WTC11 (cell line): ENCODE results near the gene BLM. TPM values are rescaled to one million over a fixed set of nuclear protein-coding genes. Genes with fewer than 3 reads are reported as not detected.
A peak's percentile ranks its signal among the peaks of the same experiment; 100 is the strongest.

Experiments used
- ATAC-seq: fragments of 200-7000 bp; cut with Tn5 transposase; 2 replicates; pipeline ENCODE4 v1.10.0; 2021; ENCODE audit warnings: mild to moderate bottlenecking, moderate library complexity
- CTCF ChIA-PET: fragments of 300-600 bp; sonication (Branson Sonifier 250); formaldehyde crosslinking; loops from one replicate; lab custom pipeline; 2021; ENCODE audit warnings: antibody characterized with exemption; lab: Charles Lee
- POLR2A ChIA-PET: fragments of 350-600 bp; sonication (Branson Sonifier 250); formaldehyde crosslinking; loops from one replicate; lab custom pipeline; 2021; ENCODE audit warnings: antibody characterized with exemption; lab: Charles Lee
- DNase-seq: peaks from one replicate; pipeline ENCODE4 v3.0.0; 2021; ENCODE audit warnings: low spot score
- H3K27ac Mint-ChIP-seq: 2 replicates; pipeline ENCODE4 v1.8.0; 2021; ENCODE audit warnings: mixed read lengths
- H3K27me3 Mint-ChIP-seq: 2 replicates; pipeline ENCODE4 v1.8.0; 2021; ENCODE audit warnings: low read depth, mild to moderate bottlenecking, moderate library complexity, mixed read lengths
- H3K36me3 Mint-ChIP-seq: 2 replicates; pipeline ENCODE4 v1.8.0; 2021; ENCODE audit warnings: mixed read lengths
- H3K4me1 Mint-ChIP-seq: 2 replicates; pipeline ENCODE4 v1.8.0; 2022; ENCODE audit warnings: mixed read lengths
- H3K4me3 Mint-ChIP-seq: 2 replicates; pipeline ENCODE4 v1.8.0; 2021; ENCODE audit warnings: mild to moderate bottlenecking, moderate library complexity, mixed read lengths
- H3K9me3 Mint-ChIP-seq: 2 replicates; pipeline ENCODE4 v1.8.0; 2021; ENCODE audit warnings: mixed read lengths
- ETV6 ChIP-seq: sonication (generic); formaldehyde crosslinking; IDR thresholded peaks from 2 replicates; pipeline ENCODE4 v1.8.1; 2022; ENCODE audit warnings: mild to moderate bottlenecking, missing genetic modification reagents
- FOXK1 ChIP-seq: sonication (generic); formaldehyde crosslinking; IDR thresholded peaks from 2 replicates; pipeline ENCODE4 v1.8.0; 2022; ENCODE audit warnings: mild to moderate bottlenecking, moderate library complexity, missing genetic modification reagents
- FOXP1 ChIP-seq: sonication (generic); formaldehyde crosslinking; IDR thresholded peaks from 2 replicates; pipeline ENCODE4 v1.8.0; 2022; ENCODE audit warnings: missing genetic modification reagents, mild to moderate bottlenecking, moderate library complexity, borderline replicate concordance
- GRHL2 ChIP-seq: fragments of 250-450 bp; sonication (Bioruptor Pico); IDR thresholded peaks from 2 replicates; pipeline ENCODE4 v1.8.0; 2022; ENCODE audit warnings: mild to moderate bottlenecking, moderate library complexity; ENCODE audit not compliant: insufficient replicate concordance, severe bottlenecking
- HMGA2 ChIP-seq: fragments of 250-450 bp; sonication (Bioruptor Pico); IDR thresholded peaks from 2 replicates; pipeline ENCODE4 v1.4.0; 2021; ENCODE audit warnings: mild to moderate bottlenecking, moderate library complexity
- NR1H2 ChIP-seq: sonication (generic); formaldehyde crosslinking; IDR thresholded peaks from 2 replicates; pipeline ENCODE4 v1.9.0; 2021; ENCODE audit warnings: mild to moderate bottlenecking, moderate library complexity, missing genetic modification reagents
- NR3C1 ChIP-seq: sonication (generic); formaldehyde crosslinking; conservative IDR thresholded peaks from 2 replicates; pipeline ENCODE4 v1.8.1; 2023; ENCODE audit warnings: low read depth, mild to moderate bottlenecking, missing genetic modification reagents
- TCF7 ChIP-seq: sonication (generic); formaldehyde crosslinking; IDR thresholded peaks from 2 replicates; pipeline ENCODE4 v1.8.0; 2022; ENCODE audit warnings: mild to moderate bottlenecking, low read depth, missing genetic modification reagents, moderate library complexity
- TEAD4 ChIP-seq: sonication (generic); formaldehyde crosslinking; IDR thresholded peaks from 2 replicates; pipeline ENCODE4 v1.8.0; 2022; ENCODE audit warnings: mild to moderate bottlenecking, missing genetic modification reagents
- TP53 ChIP-seq: sonication (generic); formaldehyde crosslinking; IDR thresholded peaks from 2 replicates; pipeline ENCODE4 v1.8.1; 2023; ENCODE audit warnings: mild to moderate bottlenecking, missing genetic modification reagents
- ZNF232 ChIP-seq: sonication (generic); formaldehyde crosslinking; IDR thresholded peaks from 2 replicates; pipeline ENCODE4 v1.8.0; 2022; ENCODE audit warnings: mild to moderate bottlenecking, missing genetic modification reagents
- ZNF423 ChIP-seq: fragments of 250-450 bp; sonication (Bioruptor Pico); IDR thresholded peaks from 2 replicates; pipeline ENCODE4 v2.1.2; 2022; ENCODE audit warnings: mild to moderate bottlenecking, moderate library complexity
- total RNA-seq: library from RNA; stranded (reverse); gene quantifications from 3 replicates; pipeline ENCODE4 v1.2.3, GENCODE V29; 2021
- TF ChIP-seq, protein P1 (sequence below): fragments of 250-450 bp; sonication (Bioruptor Pico); IDR thresholded peaks from 2 replicates; pipeline ENCODE4 v1.9.0; 2021; ENCODE audit warnings: moderate library complexity, mild to moderate bottlenecking, inconsistent platforms, borderline replicate concordance
- TF ChIP-seq, protein P2 (sequence below): sonication (generic); formaldehyde crosslinking; IDR thresholded peaks from 2 replicates; pipeline ENCODE4 v1.8.0; 2022; ENCODE audit warnings: mild to moderate bottlenecking, missing genetic modification reagents
- TF ChIP-seq, protein P3 (sequence below): sonication (generic); formaldehyde crosslinking; IDR thresholded peaks from 2 replicates; pipeline ENCODE4 v1.8.1; 2022; ENCODE audit warnings: mild to moderate bottlenecking, missing genetic modification reagents, moderate library complexity, borderline replicate concordance
- TF ChIP-seq, protein P4 (sequence below): sonication (generic); formaldehyde crosslinking; IDR thresholded peaks from 2 replicates; pipeline ENCODE4 v1.8.1; 2022; ENCODE audit warnings: missing genetic modification reagents, borderline replicate concordance
- TF ChIP-seq, protein P5 (sequence below): sonication (generic); formaldehyde crosslinking; IDR thresholded peaks from 2 replicates; pipeline ENCODE4 v1.8.0; 2022; ENCODE audit warnings: mild to moderate bottlenecking, missing genetic modification reagents
- TF ChIP-seq, protein P6 (sequence below): fragments of 250-450 bp; sonication (Bioruptor Pico); IDR thresholded peaks from 2 replicates; pipeline ENCODE4 v1.9.0; 2021; ENCODE audit warnings: mild to moderate bottlenecking
- TF ChIP-seq, protein P7 (sequence below): sonication (generic); formaldehyde crosslinking; IDR thresholded peaks from 2 replicates; pipeline ENCODE4 v1.8.0; 2022; ENCODE audit warnings: mild to moderate bottlenecking, missing genetic modification reagents

The BLM gene
- total RNA-seq, 1 experiment from 2014 or later = 40.5 TPM

DNA sequence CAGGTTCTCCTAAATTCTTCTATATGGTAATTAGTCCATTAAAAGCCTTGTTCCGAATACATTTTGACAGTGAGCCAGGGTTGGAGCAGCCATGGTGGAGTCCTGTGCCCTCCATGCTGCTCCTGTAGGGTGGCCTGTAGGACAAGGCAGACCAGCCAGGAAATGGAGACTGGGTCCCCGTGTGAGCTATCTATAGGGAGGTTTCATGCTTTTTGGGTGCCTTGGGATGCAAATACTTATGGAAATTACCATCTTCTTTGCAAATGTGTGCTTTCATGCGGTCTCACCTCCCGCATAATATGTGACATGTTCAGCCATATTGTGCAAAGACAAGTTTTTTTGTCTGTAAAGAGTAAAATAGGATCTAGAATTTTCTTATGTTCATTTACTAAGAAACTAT, 93.2 kb downstream of the BLM start:
- H3K4me1 Mint-ChIP-seq = peaks cover 21% of the 10 kb centered on the region
- no peaks in the 10 kb centered on the region for H3K27me3 Mint-ChIP-seq
- H3K4me3 Mint-ChIP-seq = no peak overlapping the region
- ChIA-PET CTCF (interaction anchor here (1.0 kb wide), 1 partner anchor 76 kb away, joined by 4 read pairs; no protein-coding TSS in a partner anchor), POLR2A (no interaction called here)
- peaks cover 56% of the 10 kb centered on the region for H3K36me3 Mint-ChIP-seq
- no peak overlapping the region for H3K27ac Mint-ChIP-seq
- ATAC-seq (no peak), DNase-seq (no peak)
- H3K9me3 Mint-ChIP-seq = no peaks in the 10 kb centered on the region
- TF ChIP-seq TP53 (CRISPR knock-in tag) = no peak
- TF ChIP-seq TCF7 (CRISPR knock-in tag) = no peak
- TF ChIP-seq HMGA2 (CRISPR knock-in tag) = no peak
- TF ChIP-seq, protein P1, sequence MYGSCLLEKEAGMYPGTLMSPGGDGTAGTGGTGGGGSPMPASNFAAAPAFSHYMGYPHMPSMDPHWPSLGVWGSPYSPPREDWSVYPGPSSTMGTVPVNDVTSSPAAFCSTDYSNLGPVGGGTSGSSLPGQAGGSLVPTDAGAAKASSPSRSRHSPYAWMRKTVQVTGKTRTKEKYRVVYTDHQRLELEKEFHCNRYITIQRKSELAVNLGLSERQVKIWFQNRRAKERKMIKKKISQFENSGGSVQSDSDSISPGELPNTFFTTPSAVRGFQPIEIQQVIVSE = no peak
- TF ChIP-seq, protein P2, sequence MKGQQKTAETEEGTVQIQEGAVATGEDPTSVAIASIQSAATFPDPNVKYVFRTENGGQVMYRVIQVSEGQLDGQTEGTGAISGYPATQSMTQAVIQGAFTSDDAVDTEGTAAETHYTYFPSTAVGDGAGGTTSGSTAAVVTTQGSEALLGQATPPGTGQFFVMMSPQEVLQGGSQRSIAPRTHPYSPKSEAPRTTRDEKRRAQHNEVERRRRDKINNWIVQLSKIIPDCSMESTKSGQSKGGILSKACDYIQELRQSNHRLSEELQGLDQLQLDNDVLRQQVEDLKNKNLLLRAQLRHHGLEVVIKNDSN = no peak

DNA sequence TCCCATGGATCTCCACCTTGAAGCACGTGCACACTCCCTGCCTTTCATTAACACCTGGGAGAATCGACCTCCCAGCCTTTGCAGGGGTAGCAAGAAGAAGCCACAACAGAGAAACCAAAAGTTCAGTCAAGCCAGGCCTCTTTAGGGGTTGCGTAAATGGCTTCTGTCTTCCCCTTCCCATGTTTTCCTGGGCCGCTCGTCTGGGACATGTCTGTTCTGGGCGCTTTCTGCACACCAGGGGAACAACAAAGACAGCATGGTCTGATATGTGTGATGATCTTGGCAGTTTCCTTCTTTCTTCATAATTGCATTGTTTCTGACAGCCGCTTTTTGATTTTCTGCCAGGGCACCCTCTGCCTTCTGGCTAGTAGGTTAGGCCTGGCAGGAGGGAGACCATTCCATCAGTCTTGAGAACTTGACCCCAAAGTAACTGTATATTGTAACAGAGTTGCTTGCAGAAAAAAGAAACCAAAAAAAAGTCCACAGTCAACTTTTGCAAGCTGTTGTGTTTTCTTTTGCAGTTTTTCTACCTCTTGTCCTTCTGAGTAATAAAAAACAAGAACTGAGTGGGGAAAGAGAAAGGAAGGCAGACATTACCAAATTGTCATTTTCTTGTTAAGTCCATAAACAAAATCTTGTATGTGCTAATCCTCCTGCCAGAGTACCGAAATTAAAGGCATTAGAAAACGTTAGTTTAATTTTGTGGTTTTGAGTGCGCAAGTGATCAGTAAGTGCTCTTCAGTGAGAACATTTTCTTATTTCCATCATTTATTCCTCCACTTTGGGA, 95.2 kb downstream of the BLM start:
- no peak for ATAC-seq
- CTCF ChIA-PET = no interaction called here
- no peak for DNase-seq
- H3K27me3 Mint-ChIP-seq = no peaks in the 10 kb centered on the region
- peaks cover 58% of the 10 kb centered on the region for H3K36me3 Mint-ChIP-seq
- no peaks in the 10 kb centered on the region for H3K9me3 Mint-ChIP-seq
- TF ChIP-seq ZNF423 (no peak), FOXP1 (CRISPR knock-in tag) (no peak), NR3C1 (CRISPR knock-in tag) (no peak), GRHL2 (CRISPR knock-in tag) (no peak), ETV6 (no peak), FOXK1 (CRISPR knock-in tag) (no peak)
- TF ChIP-seq, protein P3, sequence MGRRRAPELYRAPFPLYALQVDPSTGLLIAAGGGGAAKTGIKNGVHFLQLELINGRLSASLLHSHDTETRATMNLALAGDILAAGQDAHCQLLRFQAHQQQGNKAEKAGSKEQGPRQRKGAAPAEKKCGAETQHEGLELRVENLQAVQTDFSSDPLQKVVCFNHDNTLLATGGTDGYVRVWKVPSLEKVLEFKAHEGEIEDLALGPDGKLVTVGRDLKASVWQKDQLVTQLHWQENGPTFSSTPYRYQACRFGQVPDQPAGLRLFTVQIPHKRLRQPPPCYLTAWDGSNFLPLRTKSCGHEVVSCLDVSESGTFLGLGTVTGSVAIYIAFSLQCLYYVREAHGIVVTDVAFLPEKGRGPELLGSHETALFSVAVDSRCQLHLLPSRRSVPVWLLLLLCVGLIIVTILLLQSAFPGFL (CRISPR knock-in tag) = no peak
- TF ChIP-seq, protein P4, sequence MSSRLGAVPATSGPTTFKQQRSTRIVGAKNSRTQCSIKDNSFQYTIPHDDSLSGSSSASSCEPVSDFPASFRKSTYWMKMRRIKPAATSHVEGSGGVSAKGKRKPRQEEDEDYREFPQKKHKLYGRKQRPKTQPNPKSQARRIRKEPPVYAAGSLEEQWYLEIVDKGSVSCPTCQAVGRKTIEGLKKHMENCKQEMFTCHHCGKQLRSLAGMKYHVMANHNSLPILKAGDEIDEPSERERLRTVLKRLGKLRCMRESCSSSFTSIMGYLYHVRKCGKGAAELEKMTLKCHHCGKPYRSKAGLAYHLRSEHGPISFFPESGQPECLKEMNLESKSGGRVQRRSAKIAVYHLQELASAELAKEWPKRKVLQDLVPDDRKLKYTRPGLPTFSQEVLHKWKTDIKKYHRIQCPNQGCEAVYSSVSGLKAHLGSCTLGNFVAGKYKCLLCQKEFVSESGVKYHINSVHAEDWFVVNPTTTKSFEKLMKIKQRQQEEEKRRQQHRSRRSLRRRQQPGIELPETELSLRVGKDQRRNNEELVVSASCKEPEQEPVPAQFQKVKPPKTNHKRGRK (CRISPR knock-in tag) = no peak
- peaks cover 27% of the 10 kb centered on the region for H3K4me1 Mint-ChIP-seq
- no peak overlapping the region for H3K4me3 Mint-ChIP-seq
- POLR2A ChIA-PET = no interaction called here
- H3K27ac Mint-ChIP-seq = peak overlapping the region; percentile 96; the same call in 1 of the 2 replicates

DNA sequence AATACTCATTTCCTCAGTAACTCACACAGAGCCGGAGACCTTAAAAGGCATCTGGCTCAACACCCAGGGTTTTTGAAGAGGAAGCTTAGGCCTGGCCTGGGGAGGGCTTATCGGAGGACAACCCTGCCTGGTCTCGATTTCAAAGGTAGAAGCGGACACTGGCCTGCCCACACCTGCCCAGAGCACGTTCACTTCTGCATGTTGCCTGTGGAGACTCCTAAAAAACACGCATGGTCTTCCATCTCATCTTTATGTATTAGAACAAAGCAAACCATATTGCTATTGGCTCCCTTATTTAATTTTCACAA, 95.8 kb downstream of the BLM start:
- H3K27me3 Mint-ChIP-seq = no peaks in the 10 kb centered on the region
- H3K36me3 Mint-ChIP-seq = peaks cover 57% of the 10 kb centered on the region
- ChIA-PET POLR2A (no interaction called here), CTCF (no interaction called here)
- ATAC-seq = no peak
- no peaks in the 10 kb centered on the region for H3K9me3 Mint-ChIP-seq
- H3K4me3 Mint-ChIP-seq = no peak overlapping the region
- DNase-seq = no peak
- H3K27ac Mint-ChIP-seq = peak overlapping the region; percentile 96
- peaks cover 33% of the 10 kb centered on the region for H3K4me1 Mint-ChIP-seq
- TF ChIP-seq, protein P5, sequence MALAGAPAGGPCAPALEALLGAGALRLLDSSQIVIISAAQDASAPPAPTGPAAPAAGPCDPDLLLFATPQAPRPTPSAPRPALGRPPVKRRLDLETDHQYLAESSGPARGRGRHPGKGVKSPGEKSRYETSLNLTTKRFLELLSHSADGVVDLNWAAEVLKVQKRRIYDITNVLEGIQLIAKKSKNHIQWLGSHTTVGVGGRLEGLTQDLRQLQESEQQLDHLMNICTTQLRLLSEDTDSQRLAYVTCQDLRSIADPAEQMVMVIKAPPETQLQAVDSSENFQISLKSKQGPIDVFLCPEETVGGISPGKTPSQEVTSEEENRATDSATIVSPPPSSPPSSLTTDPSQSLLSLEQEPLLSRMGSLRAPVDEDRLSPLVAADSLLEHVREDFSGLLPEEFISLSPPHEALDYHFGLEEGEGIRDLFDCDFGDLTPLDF (CRISPR knock-in tag) = no peak
- TF ChIP-seq, protein P6, sequence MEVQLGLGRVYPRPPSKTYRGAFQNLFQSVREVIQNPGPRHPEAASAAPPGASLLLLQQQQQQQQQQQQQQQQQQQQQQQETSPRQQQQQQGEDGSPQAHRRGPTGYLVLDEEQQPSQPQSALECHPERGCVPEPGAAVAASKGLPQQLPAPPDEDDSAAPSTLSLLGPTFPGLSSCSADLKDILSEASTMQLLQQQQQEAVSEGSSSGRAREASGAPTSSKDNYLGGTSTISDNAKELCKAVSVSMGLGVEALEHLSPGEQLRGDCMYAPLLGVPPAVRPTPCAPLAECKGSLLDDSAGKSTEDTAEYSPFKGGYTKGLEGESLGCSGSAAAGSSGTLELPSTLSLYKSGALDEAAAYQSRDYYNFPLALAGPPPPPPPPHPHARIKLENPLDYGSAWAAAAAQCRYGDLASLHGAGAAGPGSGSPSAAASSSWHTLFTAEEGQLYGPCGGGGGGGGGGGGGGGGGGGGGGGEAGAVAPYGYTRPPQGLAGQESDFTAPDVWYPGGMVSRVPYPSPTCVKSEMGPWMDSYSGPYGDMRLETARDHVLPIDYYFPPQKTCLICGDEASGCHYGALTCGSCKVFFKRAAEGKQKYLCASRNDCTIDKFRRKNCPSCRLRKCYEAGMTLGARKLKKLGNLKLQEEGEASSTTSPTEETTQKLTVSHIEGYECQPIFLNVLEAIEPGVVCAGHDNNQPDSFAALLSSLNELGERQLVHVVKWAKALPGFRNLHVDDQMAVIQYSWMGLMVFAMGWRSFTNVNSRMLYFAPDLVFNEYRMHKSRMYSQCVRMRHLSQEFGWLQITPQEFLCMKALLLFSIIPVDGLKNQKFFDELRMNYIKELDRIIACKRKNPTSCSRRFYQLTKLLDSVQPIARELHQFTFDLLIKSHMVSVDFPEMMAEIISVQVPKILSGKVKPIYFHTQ (CRISPR knock-in tag) = no peak
- TF ChIP-seq, protein P7, sequence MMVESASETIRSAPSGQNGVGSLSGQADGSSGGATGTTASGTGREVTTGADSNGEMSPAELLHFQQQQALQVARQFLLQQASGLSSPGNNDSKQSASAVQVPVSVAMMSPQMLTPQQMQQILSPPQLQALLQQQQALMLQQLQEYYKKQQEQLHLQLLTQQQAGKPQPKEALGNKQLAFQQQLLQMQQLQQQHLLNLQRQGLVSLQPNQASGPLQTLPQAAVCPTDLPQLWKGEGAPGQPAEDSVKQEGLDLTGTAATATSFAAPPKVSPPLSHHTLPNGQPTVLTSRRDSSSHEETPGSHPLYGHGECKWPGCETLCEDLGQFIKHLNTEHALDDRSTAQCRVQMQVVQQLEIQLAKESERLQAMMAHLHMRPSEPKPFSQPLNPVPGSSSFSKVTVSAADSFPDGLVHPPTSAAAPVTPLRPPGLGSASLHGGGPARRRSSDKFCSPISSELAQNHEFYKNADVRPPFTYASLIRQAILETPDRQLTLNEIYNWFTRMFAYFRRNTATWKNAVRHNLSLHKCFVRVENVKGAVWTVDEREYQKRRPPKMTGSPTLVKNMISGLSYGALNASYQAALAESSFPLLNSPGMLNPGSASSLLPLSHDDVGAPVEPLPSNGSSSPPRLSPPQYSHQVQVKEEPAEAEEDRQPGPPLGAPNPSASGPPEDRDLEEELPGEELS (CRISPR knock-in tag) = no peak
- TF ChIP-seq FOXP1 (CRISPR knock-in tag) = no peak
- no peak for TF ChIP-seq TEAD4 (CRISPR knock-in tag)
- TF ChIP-seq, protein P2 = no peak
- no peak for TF ChIP-seq NR1H2
- no peak for TF ChIP-seq ZNF232 (CRISPR knock-in tag)
